HG02885 (cell line): ENCODE data around the gene PPP2R2C.

Experiments used
- ATAC-seq: cut with Tn5 transposase; IDR thresholded peaks from one replicate; pipeline ENCODE4 v1.9.1; 2021; ENCODE audit warnings: mild to moderate bottlenecking; ENCODE audit not compliant: unreplicated experiment, poor library complexity

Gene PPP2R2C

DNA sequence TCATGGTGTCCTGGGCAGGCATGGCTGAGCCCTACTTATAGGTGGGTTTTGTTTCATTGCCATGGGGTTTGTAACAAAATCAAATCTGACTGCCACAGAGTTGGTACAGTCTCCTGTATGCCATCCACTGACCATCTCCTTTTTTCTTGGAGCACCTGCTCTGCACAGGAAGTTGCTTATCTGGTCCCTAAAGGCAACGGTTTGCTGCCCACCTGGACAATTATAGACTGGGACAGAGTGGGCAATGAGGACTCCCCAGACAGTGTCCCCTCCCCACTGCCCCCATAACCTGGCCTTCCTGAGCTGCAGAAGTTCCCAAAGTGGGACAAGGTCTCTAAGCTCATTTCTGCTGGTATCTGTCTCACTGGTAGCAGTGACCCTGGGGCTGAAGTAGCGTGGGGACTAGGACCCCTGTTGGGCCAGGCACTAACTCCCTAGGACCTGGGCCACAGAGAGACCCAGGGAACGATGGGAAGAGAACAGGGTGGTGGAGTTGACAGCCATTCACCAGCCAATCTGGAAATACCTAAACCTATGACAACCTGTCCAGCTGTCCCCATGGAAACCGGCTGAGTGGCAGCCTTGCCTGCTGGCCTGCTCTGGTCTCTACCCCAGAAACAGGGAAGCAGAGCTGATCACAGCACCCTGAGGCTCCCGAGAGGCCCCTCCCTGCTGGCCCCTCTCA lies 138.1 kb downstream of the PPP2R2C start:
- ATAC-seq = no peak

- ATAC-seq = no peak
These were observed 138.9 kb downstream of the PPP2R2C start for GRCh38 chr4:6333301-6334202.

DNA sequence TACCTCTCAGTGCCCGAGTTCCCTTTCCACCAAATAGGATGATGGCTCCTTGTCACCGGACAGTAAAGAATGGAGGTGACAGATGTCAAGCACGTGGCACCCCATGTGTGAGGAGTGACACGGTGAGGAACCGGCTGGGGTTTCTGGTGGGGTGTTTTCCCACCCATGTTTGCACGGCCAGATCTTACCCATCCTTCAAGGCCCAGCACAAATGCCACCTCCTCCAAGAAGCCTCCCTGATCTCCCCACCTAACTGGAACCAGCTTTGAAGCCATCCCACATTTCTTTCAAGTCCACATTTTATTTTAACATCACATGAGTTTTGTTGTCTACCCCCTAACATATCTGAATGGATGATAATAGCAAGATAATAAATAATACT lies 139.8 kb downstream of the PPP2R2C start:
- ATAC-seq = no peak

DNA sequence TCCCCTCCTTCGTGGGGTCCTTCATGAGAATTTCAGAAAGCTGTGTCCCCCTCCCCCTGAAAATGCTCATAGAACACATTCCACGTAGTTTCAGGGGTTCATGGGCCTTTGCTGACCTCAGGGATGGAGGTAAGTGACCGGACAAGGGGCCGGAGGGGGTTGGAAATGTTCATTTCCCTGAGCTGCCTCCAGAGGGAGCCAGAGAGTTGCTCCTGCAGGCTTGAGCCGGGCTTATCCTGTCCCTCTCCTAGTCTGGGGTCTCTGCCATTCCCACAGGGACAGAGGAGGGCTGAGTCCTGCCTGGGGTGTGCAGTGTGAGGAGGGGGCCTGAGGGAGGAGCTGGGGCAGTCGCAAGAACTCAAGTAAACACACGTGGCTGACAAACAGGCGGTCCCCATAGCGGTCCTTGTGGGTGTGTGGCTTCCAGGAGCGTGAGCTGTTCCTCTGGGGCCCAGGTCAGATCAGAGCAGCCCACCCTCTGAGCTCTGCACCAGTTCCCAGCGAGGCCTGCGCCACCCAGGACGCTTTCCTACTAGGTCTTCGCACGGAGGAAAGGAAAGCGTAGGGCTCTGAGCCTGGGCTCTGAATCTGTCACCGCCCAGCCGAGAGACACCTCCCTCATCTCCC lies 140.3 kb downstream of the PPP2R2C start:
- ATAC-seq = no peak

DNA sequence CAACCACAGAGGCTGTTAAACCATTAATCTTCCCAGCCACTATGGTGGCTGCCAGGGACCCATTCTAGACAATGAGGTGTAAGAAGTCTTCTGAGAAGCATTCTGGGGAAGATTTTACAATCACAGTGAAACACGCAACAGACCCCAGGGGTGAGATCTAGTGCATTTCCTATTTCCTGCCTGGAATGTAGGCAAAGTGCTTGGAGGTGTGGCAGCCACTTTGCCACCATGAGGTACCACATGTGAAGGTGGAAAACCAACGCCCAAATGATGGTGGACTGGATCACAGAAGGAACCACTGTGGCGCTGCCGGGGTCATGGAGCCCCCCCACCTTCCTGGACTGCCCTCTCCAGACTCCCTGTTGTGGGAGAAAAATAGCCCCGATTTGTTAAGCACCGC lies 140.9 kb downstream of the PPP2R2C start:
- ATAC-seq = no peak

DNA sequence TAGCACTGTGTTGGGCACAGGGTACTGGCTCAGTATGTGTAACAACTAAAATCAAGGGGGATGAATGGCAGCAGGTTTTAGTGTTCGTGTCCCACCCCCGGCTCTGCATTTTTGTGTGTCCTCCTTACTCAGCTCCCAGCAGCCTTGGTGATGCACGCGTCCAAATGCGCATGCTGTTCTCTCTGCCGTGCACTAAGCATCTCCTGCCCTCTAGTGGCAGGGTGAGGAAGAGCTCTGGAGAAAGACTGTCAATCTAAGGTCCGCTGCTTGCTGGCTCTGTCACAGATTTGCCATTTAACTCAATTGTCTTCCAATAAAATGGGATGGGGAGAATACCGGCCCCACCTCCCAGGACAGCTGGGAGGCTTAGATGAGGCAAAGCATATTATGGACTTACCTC lies 141.4 kb downstream of the PPP2R2C start:
- no peak for ATAC-seq

GRCh38 chr4:6330384-6330767 lies 142.0 kb downstream of the PPP2R2C start:
- no peak for ATAC-seq

- ATAC-seq = no peak
These were observed 142.7 kb downstream of the PPP2R2C start for GRCh38 chr4:6329478-6330383.

- ATAC-seq = no peak
These were observed 143.9 kb downstream of the PPP2R2C start for GRCh38 chr4:6328526-6328925.

DNA sequence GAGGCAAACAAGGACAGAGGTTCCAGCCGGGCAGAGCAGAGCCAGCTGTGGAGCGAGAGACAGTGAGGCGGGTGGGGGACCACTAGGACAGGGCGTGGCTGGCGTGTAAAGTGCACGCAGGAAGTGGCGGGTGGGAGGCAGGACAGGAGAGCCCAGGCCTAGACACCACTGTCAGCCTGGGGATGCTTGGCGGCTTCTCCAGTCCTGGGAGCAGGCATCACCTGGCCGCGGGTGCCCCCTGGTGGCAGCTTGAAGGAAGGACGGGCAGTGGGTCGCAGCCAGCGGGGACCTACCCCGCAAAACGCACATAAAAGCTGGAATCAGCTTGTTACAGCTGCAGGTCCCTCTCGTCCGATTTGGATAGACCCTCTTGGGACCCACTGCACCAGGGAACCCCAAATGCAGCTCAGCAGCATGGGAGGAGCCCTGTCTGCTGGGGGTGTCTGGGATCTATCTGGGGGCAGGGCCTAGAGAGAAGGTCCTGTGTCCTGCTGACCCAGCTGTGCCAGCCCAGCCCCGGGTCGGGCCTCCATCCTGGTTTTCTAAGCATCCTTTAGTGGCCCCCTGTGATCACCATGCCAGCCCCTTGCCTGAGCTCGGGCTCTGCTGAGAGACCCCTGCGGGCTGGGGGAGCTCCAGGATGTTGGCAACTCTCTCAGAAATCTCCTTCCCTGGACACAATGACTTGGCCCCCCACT lies 145.0 kb downstream of the PPP2R2C start:
- peak; percentile 75 for ATAC-seq

DNA sequence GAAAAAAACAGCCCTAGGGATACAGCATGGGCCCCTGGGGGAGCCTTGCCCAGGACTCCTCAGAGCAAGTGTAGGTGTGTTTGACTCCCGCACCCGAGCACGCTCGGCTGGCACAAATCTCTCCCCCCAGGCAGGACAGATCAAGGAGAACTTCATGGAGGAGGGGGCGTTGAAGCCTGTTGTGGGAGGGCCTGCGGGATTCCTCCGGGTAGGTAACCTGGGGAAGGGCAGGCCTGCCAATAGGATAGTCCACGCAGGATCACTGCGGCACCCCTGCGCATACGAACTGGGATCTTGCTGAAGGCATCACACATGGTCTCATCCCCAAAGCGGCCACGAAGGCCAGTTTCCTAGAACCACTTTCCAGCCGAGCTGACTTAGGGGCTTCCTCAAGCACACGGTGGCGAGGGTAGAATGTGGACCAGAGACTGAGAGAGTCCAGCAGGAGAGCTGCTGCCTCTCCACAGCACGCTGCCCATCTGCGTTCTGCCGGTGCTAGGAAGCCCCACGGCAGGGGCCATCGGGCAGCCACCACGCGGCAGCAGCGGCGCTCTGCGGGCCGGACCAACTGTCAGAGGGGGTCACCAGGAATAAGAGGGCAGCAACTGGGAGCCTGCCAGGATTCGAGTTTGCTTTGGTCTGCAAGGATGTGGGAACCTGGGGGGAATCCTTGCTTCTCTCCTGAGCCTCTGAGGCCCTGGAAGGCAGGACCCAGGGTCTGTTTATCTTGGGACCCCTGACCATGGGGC lies 145.9 kb downstream of the PPP2R2C start:
- no peak for ATAC-seq

GRCh38 chr4:6325788-6326290 lies 146.6 kb downstream of the PPP2R2C start:
- ATAC-seq = no peak

- ATAC-seq = no peak
These were observed 147.2 kb downstream of the PPP2R2C start for GRCh38 chr4:6324999-6325787.

DNA sequence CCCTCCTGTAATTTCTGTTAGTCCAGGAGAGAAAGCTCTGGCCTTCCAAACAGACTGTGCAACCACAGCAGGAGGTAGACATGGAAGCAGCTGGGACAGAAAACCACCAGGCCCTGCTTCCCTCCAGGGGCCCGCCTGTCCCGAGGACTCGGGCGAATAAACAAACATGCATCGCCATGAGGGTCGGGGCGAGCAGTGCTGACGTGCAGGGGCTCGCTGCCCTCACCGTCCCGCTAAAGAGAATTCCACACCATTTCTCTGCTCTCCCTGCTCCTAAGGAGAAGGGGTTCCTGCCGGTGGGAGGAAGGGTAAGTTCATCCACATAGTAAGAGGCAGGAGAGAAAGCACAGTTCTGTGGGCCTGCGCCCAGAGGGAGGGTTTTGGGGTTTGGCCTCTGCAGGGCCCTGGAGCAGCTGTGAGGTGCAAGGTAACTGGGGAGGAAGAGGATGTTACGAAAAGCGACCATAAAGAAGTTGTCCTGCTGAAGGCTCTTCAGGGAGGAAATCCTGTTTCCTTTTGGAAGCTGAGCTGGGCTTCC lies 147.9 kb downstream of the PPP2R2C start:
- no peak for ATAC-seq

- no peak for ATAC-seq
These were observed 149.4 kb downstream of the PPP2R2C start for GRCh38 chr4:6322761-6323566.

DNA sequence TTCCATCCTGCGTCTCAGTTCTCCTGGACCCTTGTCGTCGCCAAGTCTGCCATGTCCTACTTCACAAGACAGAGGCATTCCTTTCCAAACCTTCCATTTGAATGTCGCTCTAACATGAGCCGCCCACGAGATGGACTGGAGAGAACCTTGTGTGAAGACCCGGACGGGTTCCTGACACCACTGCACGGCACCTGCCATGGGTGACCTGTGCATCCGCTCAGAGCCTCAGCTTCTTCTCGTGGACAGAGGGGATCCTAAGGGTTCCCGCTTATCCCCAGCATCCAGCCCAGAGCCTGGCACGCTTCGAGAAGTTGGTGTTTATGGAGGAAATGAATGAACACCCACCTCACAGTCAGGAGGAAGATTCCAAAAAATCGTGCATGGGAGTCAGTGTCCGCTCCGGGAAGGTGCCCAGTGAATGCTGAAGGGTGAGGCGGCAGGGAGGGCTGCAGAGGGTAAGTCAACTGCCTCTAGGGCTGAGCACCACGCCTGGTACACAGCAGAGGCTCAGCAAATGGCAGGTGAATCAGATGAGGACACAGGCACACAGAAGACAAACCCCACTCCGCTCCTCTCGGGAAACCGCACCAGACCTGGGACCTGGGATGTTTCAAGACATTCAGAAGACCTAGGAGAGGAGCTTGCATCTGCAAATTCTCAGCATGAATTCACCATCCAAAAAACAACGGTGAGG lies 150.2 kb downstream of the PPP2R2C start:
- ATAC-seq = no peak
